K562 (cell line): ENCODE results near the gene B2M. TPM values are rescaled to one million over a fixed set of nuclear protein-coding genes. Genes with fewer than 3 reads are reported as not detected.

ENCODE experiments used
- BDP1 ChIP-seq: IDR thresholded peaks from 3 replicates; pipeline ENCODE4 v1.6.1; 2011; ENCODE audit not compliant: insufficient read length, insufficient read depth
- CBFB ChIP-seq: sonication (generic); formaldehyde crosslinking; IDR thresholded peaks from 2 replicates; pipeline ENCODE4 v1.4.0; 2020; ENCODE audit warnings: mild to moderate bottlenecking, missing genetic modification reagents
- CXXC5 ChIP-seq: fragments of 250-450 bp; sonication (Bioruptor Pico); IDR thresholded peaks from 2 replicates; pipeline ENCODE4 v1.8.0; 2022; ENCODE audit warnings: inconsistent platforms, mild to moderate bottlenecking, moderate library complexity
- ELF2 ChIP-seq: fragments of 250-450 bp; sonication (Bioruptor Pico); IDR thresholded peaks from 2 replicates; pipeline ENCODE4 v1.5.0; 2021; ENCODE audit warnings: mild to moderate bottlenecking
- LCOR ChIP-seq: sonication (generic); formaldehyde crosslinking; IDR thresholded peaks from 2 replicates; pipeline ENCODE4 v1.8.0; 2022; ENCODE audit warnings: mild to moderate bottlenecking, missing genetic modification reagents
- NR2C2 ChIP-seq, 2 experiments: fragments of 200-800 bp in 1 of 2; sonication (Bioruptor generic) in 1 of 2; sonication (generic) in 1 of 2; formaldehyde crosslinking in 1 of 2; IDR thresholded peaks; 2 replicates each; pipeline versions ENCODE4 v1.6.1 to v1.8.0; 2016 to 2022; ENCODE audit warnings: mild to moderate bottlenecking in 1 of 2, missing compliant biosample characterization in 1 of 2, missing genetic modification characterization in 1 of 2, missing genetic modification reagents in 1 of 2
- PYGO2 ChIP-seq: fragments of 450-650 bp; IDR thresholded peaks from 2 replicates; pipeline ENCODE4 v1.6.1; 2016; ENCODE audit warnings: mild to moderate bottlenecking, missing genetic modification characterization, moderate library complexity, missing compliant biosample characterization
- RBFOX2 ChIP-seq: fragments of 200-400 bp; formaldehyde crosslinking; IDR thresholded peaks from 2 replicates; pipeline ENCODE4 v1.6.1; 2017; ENCODE audit warnings: low read depth, mild to moderate bottlenecking, low read length, moderate library complexity
- SRSF3 ChIP-seq: fragments of 200-400 bp; formaldehyde crosslinking; IDR thresholded peaks from 2 replicates; pipeline ENCODE4 v1.6.1; 2016; ENCODE audit warnings: mild to moderate bottlenecking, low read length, moderate library complexity; ENCODE audit not compliant: insufficient read depth
- STAT5B ChIP-seq: fragments of 250-450 bp; sonication (Bioruptor Pico); IDR thresholded peaks from 2 replicates; pipeline ENCODE4 v1.8.0; 2021; ENCODE audit warnings: mild to moderate bottlenecking, inconsistent platforms
- ZNF184 ChIP-seq: sonication (generic); formaldehyde crosslinking; IDR thresholded peaks from 2 replicates; pipeline ENCODE4 v1.5.0; 2020; ENCODE audit warnings: missing genetic modification reagents
- ZNF197 ChIP-seq: fragments of 200-800 bp; sonication (Bioruptor generic); IDR thresholded peaks from 2 replicates; pipeline ENCODE4 v1.6.1; 2016; ENCODE audit warnings: low read depth, missing genetic modification characterization, missing compliant biosample characterization
- ZNF696 ChIP-seq: fragments of 250-450 bp; sonication (Bioruptor Pico); conservative IDR thresholded peaks from 2 replicates; pipeline ENCODE4 v1.4.0; 2020; ENCODE audit warnings: mild to moderate bottlenecking, moderate library complexity
- polyA plus RNA-seq, 8 experiments: library from polyadenylated mRNA; depleted of rRNA in 4 of 8; stranded (reverse) in 5 of 8; unstranded in 3 of 8; fragments of >200 nt; fragmentation: Nextera tagmentation in 2 of 8; fragmentation: Illumina TruSeq in 1 of 8; extraction: Ambion mirVana in 2 of 8; extraction: Trizol in 1 of 8; gene quantifications; 2 replicates each; pipeline versions ENCODE4 v1.2.1 to v1.2.3, GENCODE V29; 2011 to 2014; ENCODE audit warnings: inconsistent platforms in 1 of 8, missing spikeins in 1 of 8
- total RNA-seq, 7 experiments: library from RNA; depleted of rRNA in 6 of 7; stranded (reverse); fragments of >200 nt in 6 of 7; fragmentation: Illumina TruSeq in 2 of 7; extraction: Trizol in 2 of 7; gene quantifications; 2 replicates each; pipeline versions ENCODE4 v1.2.1 to v1.2.3, GENCODE V29; 2011 to 2021; ENCODE audit warnings: low replicate concordance in 1 of 7
- TF ChIP-seq, protein P1 (sequence below), 2 experiments: fragments of 450-650 bp; formaldehyde crosslinking in 1 of 2; IDR thresholded peaks; 2 replicates each; pipeline versions ENCODE4 v1.4.0 to v1.6.1; 2014 to 2020; ENCODE audit warnings: mild to moderate bottlenecking in 2 of 2, borderline replicate concordance in 1 of 2, low read depth in 1 of 2
- TF ChIP-seq, protein P2 (sequence below): fragments of 450-650 bp; formaldehyde crosslinking; IDR thresholded peaks from 2 replicates; pipeline ENCODE4 v1.4.0; 2022; ENCODE audit warnings: mild to moderate bottlenecking, moderate library complexity
- TF ChIP-seq, protein P3 (sequence below): fragments of 250-450 bp; sonication (Bioruptor Pico); IDR thresholded peaks from 2 replicates; pipeline ENCODE4 v1.5.0; 2021; ENCODE audit warnings: mild to moderate bottlenecking, borderline replicate concordance

B2M gene
- total and polyA plus RNA-seq, 9 of the 15 experiments (the other 6 are each of a cell fraction or from before 2014, with no cell fraction given), result 460 to 3,138 (median 1,032) TPM

DNA sequence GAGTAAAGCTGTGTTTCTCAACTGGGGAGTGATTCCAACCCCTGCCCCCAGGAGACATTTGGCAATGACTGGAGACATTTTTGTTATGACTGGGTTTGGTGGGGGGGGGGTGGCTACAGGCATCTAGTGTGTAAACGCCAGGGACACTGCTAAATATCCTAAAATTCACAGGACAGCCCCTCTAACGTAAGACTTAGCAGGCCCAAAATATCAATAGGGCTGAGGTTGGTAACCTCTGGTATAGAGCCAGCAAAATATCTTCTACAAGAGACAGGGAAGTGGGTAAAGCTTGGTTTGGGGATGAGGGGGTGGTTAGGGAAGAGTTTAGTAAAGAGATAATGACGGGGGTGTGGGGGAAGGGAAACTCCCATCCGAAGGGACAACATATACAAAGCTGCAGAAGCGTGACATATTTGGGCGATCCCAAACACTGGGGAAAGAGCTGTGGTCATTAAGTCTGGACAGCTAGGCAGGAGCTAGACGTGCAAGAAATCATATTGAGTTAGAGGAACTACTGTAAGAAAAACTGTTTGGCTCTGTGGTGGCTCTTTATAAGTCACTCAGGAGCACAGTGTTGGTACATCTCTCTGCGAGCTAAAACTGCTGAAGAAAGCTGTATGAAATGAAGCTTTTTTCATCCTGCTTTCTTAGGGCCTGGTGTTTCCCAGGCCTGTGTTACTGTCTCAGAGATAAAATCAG lies 24.3 kb downstream of the B2M start (continued):
- TF ChIP-seq, protein P1, sequence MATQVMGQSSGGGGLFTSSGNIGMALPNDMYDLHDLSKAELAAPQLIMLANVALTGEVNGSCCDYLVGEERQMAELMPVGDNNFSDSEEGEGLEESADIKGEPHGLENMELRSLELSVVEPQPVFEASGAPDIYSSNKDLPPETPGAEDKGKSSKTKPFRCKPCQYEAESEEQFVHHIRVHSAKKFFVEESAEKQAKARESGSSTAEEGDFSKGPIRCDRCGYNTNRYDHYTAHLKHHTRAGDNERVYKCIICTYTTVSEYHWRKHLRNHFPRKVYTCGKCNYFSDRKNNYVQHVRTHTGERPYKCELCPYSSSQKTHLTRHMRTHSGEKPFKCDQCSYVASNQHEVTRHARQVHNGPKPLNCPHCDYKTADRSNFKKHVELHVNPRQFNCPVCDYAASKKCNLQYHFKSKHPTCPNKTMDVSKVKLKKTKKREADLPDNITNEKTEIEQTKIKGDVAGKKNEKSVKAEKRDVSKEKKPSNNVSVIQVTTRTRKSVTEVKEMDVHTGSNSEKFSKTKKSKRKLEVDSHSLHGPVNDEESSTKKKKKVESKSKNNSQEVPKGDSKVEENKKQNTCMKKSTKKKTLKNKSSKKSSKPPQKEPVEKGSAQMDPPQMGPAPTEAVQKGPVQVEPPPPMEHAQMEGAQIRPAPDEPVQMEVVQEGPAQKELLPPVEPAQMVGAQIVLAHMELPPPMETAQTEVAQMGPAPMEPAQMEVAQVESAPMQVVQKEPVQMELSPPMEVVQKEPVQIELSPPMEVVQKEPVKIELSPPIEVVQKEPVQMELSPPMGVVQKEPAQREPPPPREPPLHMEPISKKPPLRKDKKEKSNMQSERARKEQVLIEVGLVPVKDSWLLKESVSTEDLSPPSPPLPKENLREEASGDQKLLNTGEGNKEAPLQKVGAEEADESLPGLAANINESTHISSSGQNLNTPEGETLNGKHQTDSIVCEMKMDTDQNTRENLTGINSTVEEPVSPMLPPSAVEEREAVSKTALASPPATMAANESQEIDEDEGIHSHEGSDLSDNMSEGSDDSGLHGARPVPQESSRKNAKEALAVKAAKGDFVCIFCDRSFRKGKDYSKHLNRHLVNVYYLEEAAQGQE (IDR thresholded peaks at IDR 0.05; ENCODE audit: borderline replicate concordance), result peak; percentile 2; the same call in 1 of the 2 replicates
- TF ChIP-seq, protein P1 (CRISPR knock-in tag; IDR thresholded peaks at IDR 0.05; ENCODE audit: low read depth), result no peak
- no peak for TF ChIP-seq ZNF184 (CRISPR knock-in tag)
- TF ChIP-seq, protein P2, sequence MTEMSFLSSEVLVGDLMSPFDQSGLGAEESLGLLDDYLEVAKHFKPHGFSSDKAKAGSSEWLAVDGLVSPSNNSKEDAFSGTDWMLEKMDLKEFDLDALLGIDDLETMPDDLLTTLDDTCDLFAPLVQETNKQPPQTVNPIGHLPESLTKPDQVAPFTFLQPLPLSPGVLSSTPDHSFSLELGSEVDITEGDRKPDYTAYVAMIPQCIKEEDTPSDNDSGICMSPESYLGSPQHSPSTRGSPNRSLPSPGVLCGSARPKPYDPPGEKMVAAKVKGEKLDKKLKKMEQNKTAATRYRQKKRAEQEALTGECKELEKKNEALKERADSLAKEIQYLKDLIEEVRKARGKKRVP, result no peak
- no peak for TF ChIP-seq RBFOX2
- TF ChIP-seq CXXC5 (CRISPR knock-in tag), result peak; percentile 13; the same call in 1 of the 2 replicates
- no peak for TF ChIP-seq ZNF197
- TF ChIP-seq PYGO2, result no peak
- no peak for TF ChIP-seq ELF2 (CRISPR knock-in tag)
- TF ChIP-seq STAT5B, result no peak
- TF ChIP-seq SRSF3, result no peak
- TF ChIP-seq LCOR (CRISPR knock-in tag), result no peak
- TF ChIP-seq, protein P3, sequence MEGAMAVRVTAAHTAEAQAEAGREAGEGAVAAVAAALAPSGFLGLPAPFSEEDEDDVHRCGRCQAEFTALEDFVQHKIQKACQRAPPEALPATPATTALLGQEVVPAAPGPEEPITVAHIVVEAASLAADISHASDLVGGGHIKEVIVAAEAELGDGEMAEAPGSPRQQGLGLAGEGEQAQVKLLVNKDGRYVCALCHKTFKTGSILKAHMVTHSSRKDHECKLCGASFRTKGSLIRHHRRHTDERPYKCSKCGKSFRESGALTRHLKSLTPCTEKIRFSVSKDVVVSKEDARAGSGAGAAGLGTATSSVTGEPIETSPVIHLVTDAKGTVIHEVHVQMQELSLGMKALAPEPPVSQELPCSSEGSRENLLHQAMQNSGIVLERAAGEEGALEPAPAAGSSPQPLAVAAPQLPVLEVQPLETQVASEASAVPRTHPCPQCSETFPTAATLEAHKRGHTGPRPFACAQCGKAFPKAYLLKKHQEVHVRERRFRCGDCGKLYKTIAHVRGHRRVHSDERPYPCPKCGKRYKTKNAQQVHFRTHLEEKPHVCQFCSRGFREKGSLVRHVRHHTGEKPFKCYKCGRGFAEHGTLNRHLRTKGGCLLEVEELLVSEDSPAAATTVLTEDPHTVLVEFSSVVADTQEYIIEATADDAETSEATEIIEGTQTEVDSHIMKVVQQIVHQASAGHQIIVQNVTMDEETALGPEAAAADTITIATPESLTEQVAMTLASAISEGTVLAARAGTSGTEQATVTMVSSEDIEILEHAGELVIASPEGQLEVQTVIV, result no peak
- TF ChIP-seq ZNF696 (CRISPR knock-in tag), result no peak
- no peak for TF ChIP-seq CBFB (CRISPR knock-in tag)
- no peak for TF ChIP-seq NR2C2 (CRISPR knock-in tag; IDR thresholded peaks at IDR 0.05)
- peak; percentile 65 for TF ChIP-seq NR2C2 (tag; IDR thresholded peaks at IDR 0.05)
- TF ChIP-seq BDP1, result no peak
